HCT116 (cell line): ENCODE data around the gene SBF2. TPM values are rescaled to one million over a fixed set of nuclear protein-coding genes. Genes with fewer than 3 reads are reported as not detected.

Experiments used
- ATAC-seq: fragments of 200-7000 bp; cut with Tn5 transposase; 2 replicates; pipeline ENCODE4 v1.9.1; 2020; ENCODE audit warnings: mild to moderate bottlenecking, moderate library complexity
- BruUV-seq: library from RNA; stranded (reverse); fragments of 400-500 nt; replicated peaks from 2 replicates; lab custom pipeline; 2021; lab: Mats Ljungman, UMichigan
- CTCF ChIA-PET: fragments of 300-600 bp; sonication (Branson Sonifier 250); formaldehyde crosslinking; loops from one replicate; lab custom pipeline; 2021; ENCODE audit warnings: antibody characterized with exemption; lab: Charles Lee
- POLR2A ChIA-PET: fragments of 300-600, 350-600 bp; sonication (Branson Sonifier 250); formaldehyde crosslinking; loops from one replicate; lab custom pipeline; 2021; ENCODE audit warnings: antibody characterized with exemption; lab: Charles Lee
- RAD21 ChIA-PET, 2 experiments: fragments of 300-600 bp; sonication (Branson Sonifier 250); formaldehyde crosslinking; loops; one replicate each; lab custom pipeline; 2023; ENCODE audit warnings: low total read pairs in 2 of 2; ENCODE audit not compliant: uncharacterized antibody in 2 of 2, unreplicated experiment in 2 of 2, low non-redundant PET in 1 of 2; lab: Charles Lee
- DNase-seq: peaks from one replicate; pipeline ENCODE4 v3.0.0-alpha.2; 2010; ENCODE audit warnings: low read depth, low spot score
- H2AFZ ChIP-seq: fragments of 200-600 bp; shearing (Covaris generic), sonication (generic); 2 replicates; pipeline ENCODE4 v1.6.1; 2017; ENCODE audit warnings: low read depth, mixed run types, mixed read lengths, antibody characterized with exemption, low read length; ENCODE audit not compliant: poor library complexity, severe bottlenecking
- H3K27ac ChIP-seq: 2 replicates; pipeline ENCODE4 v1.5.1; 2012; ENCODE audit warnings: low read depth, low read length
- H3K27me3 ChIP-seq: fragments of 200-600 bp; sonication (generic); 2 replicates; pipeline ENCODE4 v1.6.1; 2016; ENCODE audit warnings: mixed run types, low read length, mixed read lengths; ENCODE audit not compliant: insufficient read depth
- H3K36me3 ChIP-seq, 2 experiments: fragments of 200-500 bp in 1 of 2; fragments of 200-600 bp in 1 of 2; sonication (Bioruptor generic) in 1 of 2; sonication (generic) in 1 of 2; 2 replicates each; pipeline versions ENCODE4 v1.5.1 to v1.6.1; 2014 to 2016; ENCODE audit warnings: low read length in 2 of 2, inconsistent platforms in 1 of 2, mixed read lengths in 1 of 2, mixed run types in 1 of 2; ENCODE audit not compliant: insufficient read depth in 2 of 2, control insufficient read depth in 1 of 2
- H3K4me1 ChIP-seq, 2 experiments: fragments of 200-600 bp in 1 of 2; sonication (generic) in 1 of 2; 2 replicates each; pipeline versions ENCODE4 v1.5.1 to v1.6.1; 2012 to 2017; ENCODE audit warnings: low read length in 2 of 2, inconsistent platforms in 1 of 2, mild to moderate bottlenecking in 1 of 2, mixed read lengths in 1 of 2, mixed run types in 1 of 2, moderate library complexity in 1 of 2; ENCODE audit not compliant: insufficient read depth in 2 of 2, control insufficient read depth in 1 of 2
- H3K4me2 ChIP-seq: fragments of 200-600 bp; sonication (generic); 2 replicates; pipeline ENCODE4 v1.6.1; 2017; ENCODE audit warnings: mixed run types, low read length, mixed read lengths
- H3K4me3 ChIP-seq, 2 experiments: fragments of 200-600 bp in 1 of 2; sonication (generic) in 1 of 2; replicated peaks in 1 of 2; 2 replicates each; pipeline ENCODE4 v1.5.1; 2011 to 2016; ENCODE audit warnings: low read length in 2 of 2, control low read depth in 1 of 2, low read depth in 1 of 2, mild to moderate bottlenecking in 1 of 2, mixed read lengths in 1 of 2, mixed run types in 1 of 2
- H3K79me2 ChIP-seq: fragments of 200-600 bp; sonication (generic); 2 replicates; pipeline ENCODE4 v1.6.1; 2017; ENCODE audit warnings: mild to moderate bottlenecking, mixed run types, low read length, moderate library complexity, mixed read lengths; ENCODE audit not compliant: insufficient read depth
- H3K9ac ChIP-seq: fragments of 200-600 bp; sonication (generic); 2 replicates; pipeline ENCODE4 v1.6.1; 2016; ENCODE audit warnings: low read length, mixed read lengths
- H3K9me2 ChIP-seq: fragments of 200-600 bp; sonication (generic), shearing (Covaris generic); 2 replicates; pipeline ENCODE4 v1.6.1; 2017; ENCODE audit warnings: mixed run types, mild to moderate bottlenecking, moderate library complexity; ENCODE audit not compliant: insufficient read depth
- H3K9me3 ChIP-seq, 2 experiments: fragments of 200-500 bp in 1 of 2; fragments of 200-600 bp in 1 of 2; sonication (Bioruptor generic) in 1 of 2; sonication (generic) in 1 of 2; 2 replicates each; pipeline ENCODE4 v1.6.1; 2014 to 2017; ENCODE audit warnings: low read length in 2 of 2, mixed read lengths in 2 of 2, inconsistent platforms in 1 of 2, low read depth in 1 of 2, mild to moderate bottlenecking in 1 of 2, mixed run types in 1 of 2, moderate library complexity in 1 of 2; ENCODE audit not compliant: control insufficient read depth in 1 of 2, insufficient read depth in 1 of 2
- H4K20me1 ChIP-seq: fragments of 200-600 bp; sonication (generic), shearing (Covaris generic); 2 replicates; pipeline ENCODE4 v1.6.1; 2017; ENCODE audit warnings: mixed run types, mild to moderate bottlenecking, moderate library complexity; ENCODE audit not compliant: insufficient read depth
- ATF3 ChIP-seq: IDR thresholded peaks from 2 replicates; pipeline ENCODE4 v1.6.1; 2012
- CBX3 ChIP-seq: IDR thresholded peaks from 2 replicates; pipeline ENCODE4 v1.6.1; 2012; ENCODE audit warnings: low read depth
- CEBPB ChIP-seq: IDR thresholded peaks from 2 replicates; pipeline ENCODE4 v1.6.1; 2012; ENCODE audit warnings: low read depth
- EGR1 ChIP-seq: IDR thresholded peaks from 2 replicates; pipeline ENCODE4 v1.6.1; 2012; ENCODE audit warnings: low read depth
- ELF1 ChIP-seq: IDR thresholded peaks from 2 replicates; pipeline ENCODE4 v1.6.1; 2012; ENCODE audit warnings: low read depth, borderline replicate concordance
- EZH2 ChIP-seq: fragments of 200-600 bp; sonication (generic); IDR thresholded peaks from 2 replicates; pipeline ENCODE4 v1.6.1; 2017; ENCODE audit warnings: antibody characterized with exemption, mixed run types
- EZH2phosphoT487 ChIP-seq: fragments of 200-600 bp; IDR thresholded peaks from 2 replicates; pipeline ENCODE4 v1.6.1; 2018; ENCODE audit warnings: antibody characterized with exemption, borderline replicate concordance
- FOSL1 ChIP-seq: IDR thresholded peaks from 2 replicates; pipeline ENCODE4 v1.6.1; 2012; ENCODE audit warnings: low read depth
- JUND ChIP-seq: IDR thresholded peaks from 2 replicates; pipeline ENCODE4 v1.6.1; 2012
- MAX ChIP-seq: IDR thresholded peaks from 2 replicates; pipeline ENCODE4 v1.6.1; 2012
- POLR2A ChIP-seq: IDR thresholded peaks from 2 replicates; pipeline ENCODE4 v1.7.0; 2011; ENCODE audit warnings: borderline replicate concordance; ENCODE audit not compliant: insufficient read depth, insufficient read length; ENCODE audit errors: extremely low read depth
- POLR2AphosphoS5 ChIP-seq: IDR thresholded peaks from 2 replicates; pipeline ENCODE4 v1.6.1; 2011; ENCODE audit warnings: mild to moderate bottlenecking, low read depth, low read length, moderate library complexity
- RAD21 ChIP-seq: IDR thresholded peaks from 2 replicates; pipeline ENCODE4 v1.6.1; 2012; ENCODE audit warnings: low read depth, mild to moderate bottlenecking
- SIN3A ChIP-seq: IDR thresholded peaks from 2 replicates; pipeline ENCODE4 v1.6.1; 2012; ENCODE audit warnings: low read depth
- SP1 ChIP-seq: IDR thresholded peaks from 2 replicates; pipeline ENCODE4 v1.6.1; 2012; ENCODE audit warnings: low read depth
- YY1 ChIP-seq: IDR thresholded peaks from 2 replicates; pipeline ENCODE4 v1.6.1; 2011; ENCODE audit warnings: low read length, low read depth, moderate library complexity, mild to moderate bottlenecking; ENCODE audit not compliant: insufficient replicate concordance; ENCODE audit errors: extremely low read depth
- ZFX ChIP-seq: fragments of 450-650 bp; IDR thresholded peaks from 2 replicates; pipeline ENCODE4 v1.6.1; 2017
- intact Hi-C: fragments of 100-400 bp; cut with micrococcal nuclease; formaldehyde crosslinking; loops from 2 replicates; pipeline ENCODE4 v1.10.0; 2022
- total RNA-seq: library from RNA; stranded (reverse); gene quantifications from one replicate; pipeline ENCODE4 v1.2.1, GENCODE V29; 2021; ENCODE audit not compliant: unreplicated experiment
- TF ChIP-seq, protein P1 (sequence below): IDR thresholded peaks from 2 replicates; pipeline ENCODE4 v1.6.1; 2012; ENCODE audit warnings: low read depth
- TF ChIP-seq, protein P2 (sequence below), 3 experiments: fragments of 200-600 bp in 1 of 3; sonication (generic) in 1 of 3; IDR thresholded peaks in 2 of 3; conservative IDR thresholded peaks in 1 of 3; 2 replicates each; pipeline ENCODE4 v1.5.1; 2012 to 2017; ENCODE audit warnings: low read depth in 2 of 3, low read length in 2 of 3, antibody characterized with exemption in 1 of 3, borderline replicate concordance in 1 of 3, control low read depth in 1 of 3, mild to moderate bottlenecking in 1 of 3, mixed read lengths in 1 of 3, mixed run types in 1 of 3, moderate library complexity in 1 of 3; ENCODE audit not compliant: insufficient read depth in 1 of 3

SBF2 gene
- total RNA-seq, 1 experiment from 2014 or later: 35.0 TPM

- intact Hi-C loops: no loop called here
- Histone ChIP-seq H2AFZ (no peak overlapping the region), H3K27ac (no peak overlapping the region), H3K27me3 (no peaks in the 10 kb centered on the region), H3K36me3 (peaks cover 2 to 3% of the 10 kb centered on the region in 2 experiments; a peak in 1 of 4 replicates), H3K4me2 (no peak overlapping the region), H3K9ac (no peak overlapping the region), H3K79me2 (no peaks in the 10 kb centered on the region), H3K9me3 (no peaks in the 10 kb centered on the region), H3K4me1 (no peaks in the 10 kb centered on the region; a peak in 1 of 4 replicates), H3K4me3 (no peak overlapping the region), H3K9me2 (no peaks in the 10 kb centered on the region), H4K20me1 (no peaks in the 10 kb centered on the region)
- DNase-seq (no peak), ATAC-seq (no peak)
- TF ChIP-seq CBX3 (no peak), EZH2phosphoT487 (no peak), MAX (no peak), FOSL1 (no peak), EGR1 (no peak), SP1 (no peak), EZH2 (no peak), POLR2A (no peak), POLR2AphosphoS5 (no peak), CEBPB (no peak), JUND (no peak), ELF1 (no peak), RAD21 (no peak), ATF3 (no peak), YY1 (no peak), SIN3A (no peak), ZFX (no peak)
- TF ChIP-seq, protein P1, sequence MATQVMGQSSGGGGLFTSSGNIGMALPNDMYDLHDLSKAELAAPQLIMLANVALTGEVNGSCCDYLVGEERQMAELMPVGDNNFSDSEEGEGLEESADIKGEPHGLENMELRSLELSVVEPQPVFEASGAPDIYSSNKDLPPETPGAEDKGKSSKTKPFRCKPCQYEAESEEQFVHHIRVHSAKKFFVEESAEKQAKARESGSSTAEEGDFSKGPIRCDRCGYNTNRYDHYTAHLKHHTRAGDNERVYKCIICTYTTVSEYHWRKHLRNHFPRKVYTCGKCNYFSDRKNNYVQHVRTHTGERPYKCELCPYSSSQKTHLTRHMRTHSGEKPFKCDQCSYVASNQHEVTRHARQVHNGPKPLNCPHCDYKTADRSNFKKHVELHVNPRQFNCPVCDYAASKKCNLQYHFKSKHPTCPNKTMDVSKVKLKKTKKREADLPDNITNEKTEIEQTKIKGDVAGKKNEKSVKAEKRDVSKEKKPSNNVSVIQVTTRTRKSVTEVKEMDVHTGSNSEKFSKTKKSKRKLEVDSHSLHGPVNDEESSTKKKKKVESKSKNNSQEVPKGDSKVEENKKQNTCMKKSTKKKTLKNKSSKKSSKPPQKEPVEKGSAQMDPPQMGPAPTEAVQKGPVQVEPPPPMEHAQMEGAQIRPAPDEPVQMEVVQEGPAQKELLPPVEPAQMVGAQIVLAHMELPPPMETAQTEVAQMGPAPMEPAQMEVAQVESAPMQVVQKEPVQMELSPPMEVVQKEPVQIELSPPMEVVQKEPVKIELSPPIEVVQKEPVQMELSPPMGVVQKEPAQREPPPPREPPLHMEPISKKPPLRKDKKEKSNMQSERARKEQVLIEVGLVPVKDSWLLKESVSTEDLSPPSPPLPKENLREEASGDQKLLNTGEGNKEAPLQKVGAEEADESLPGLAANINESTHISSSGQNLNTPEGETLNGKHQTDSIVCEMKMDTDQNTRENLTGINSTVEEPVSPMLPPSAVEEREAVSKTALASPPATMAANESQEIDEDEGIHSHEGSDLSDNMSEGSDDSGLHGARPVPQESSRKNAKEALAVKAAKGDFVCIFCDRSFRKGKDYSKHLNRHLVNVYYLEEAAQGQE: no peak
- TF ChIP-seq, protein P2, sequence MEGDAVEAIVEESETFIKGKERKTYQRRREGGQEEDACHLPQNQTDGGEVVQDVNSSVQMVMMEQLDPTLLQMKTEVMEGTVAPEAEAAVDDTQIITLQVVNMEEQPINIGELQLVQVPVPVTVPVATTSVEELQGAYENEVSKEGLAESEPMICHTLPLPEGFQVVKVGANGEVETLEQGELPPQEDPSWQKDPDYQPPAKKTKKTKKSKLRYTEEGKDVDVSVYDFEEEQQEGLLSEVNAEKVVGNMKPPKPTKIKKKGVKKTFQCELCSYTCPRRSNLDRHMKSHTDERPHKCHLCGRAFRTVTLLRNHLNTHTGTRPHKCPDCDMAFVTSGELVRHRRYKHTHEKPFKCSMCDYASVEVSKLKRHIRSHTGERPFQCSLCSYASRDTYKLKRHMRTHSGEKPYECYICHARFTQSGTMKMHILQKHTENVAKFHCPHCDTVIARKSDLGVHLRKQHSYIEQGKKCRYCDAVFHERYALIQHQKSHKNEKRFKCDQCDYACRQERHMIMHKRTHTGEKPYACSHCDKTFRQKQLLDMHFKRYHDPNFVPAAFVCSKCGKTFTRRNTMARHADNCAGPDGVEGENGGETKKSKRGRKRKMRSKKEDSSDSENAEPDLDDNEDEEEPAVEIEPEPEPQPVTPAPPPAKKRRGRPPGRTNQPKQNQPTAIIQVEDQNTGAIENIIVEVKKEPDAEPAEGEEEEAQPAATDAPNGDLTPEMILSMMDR (IDR thresholded peaks at IDR 0.05 in 2 of 3, conservative IDR thresholded peaks at IDR 0.05 in 1 of 3; ENCODE audit: borderline replicate concordance in 1 of 3, insufficient read depth in 1 of 3, low read depth in 2 of 3, low read length in 2 of 3): no peak
- CTCF ChIA-PET: no interaction called here
- RAD21 ChIA-PET: no interaction called here
- BruUV-seq: no TSS peak
- POLR2A ChIA-PET: no interaction called here
Observed at GRCh38 chr11:9855579-9856287, 438.3 kb downstream of the SBF2 start.
